ENCODE results near the gene PPP1CB.

DNA sequence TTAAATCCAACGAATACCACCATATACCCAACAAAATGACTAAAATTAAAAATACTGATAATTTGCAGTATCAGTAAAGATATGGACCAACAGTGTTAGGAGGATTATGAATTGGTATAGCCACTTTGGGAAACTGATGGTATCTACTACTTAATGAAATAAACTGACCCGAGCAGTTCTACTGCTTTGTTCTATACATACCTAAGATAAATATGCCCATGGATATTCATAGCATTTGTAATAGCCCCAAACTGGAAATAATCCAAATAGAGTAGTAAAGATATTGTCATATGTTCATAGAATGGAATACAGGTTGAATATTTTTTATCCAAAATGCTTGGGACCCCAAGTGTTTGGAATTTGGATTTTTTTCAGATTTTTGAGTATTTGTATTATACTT, 20.7 kb downstream of the PPP1CB start:
- TF ChIP-seq, protein P1, sequence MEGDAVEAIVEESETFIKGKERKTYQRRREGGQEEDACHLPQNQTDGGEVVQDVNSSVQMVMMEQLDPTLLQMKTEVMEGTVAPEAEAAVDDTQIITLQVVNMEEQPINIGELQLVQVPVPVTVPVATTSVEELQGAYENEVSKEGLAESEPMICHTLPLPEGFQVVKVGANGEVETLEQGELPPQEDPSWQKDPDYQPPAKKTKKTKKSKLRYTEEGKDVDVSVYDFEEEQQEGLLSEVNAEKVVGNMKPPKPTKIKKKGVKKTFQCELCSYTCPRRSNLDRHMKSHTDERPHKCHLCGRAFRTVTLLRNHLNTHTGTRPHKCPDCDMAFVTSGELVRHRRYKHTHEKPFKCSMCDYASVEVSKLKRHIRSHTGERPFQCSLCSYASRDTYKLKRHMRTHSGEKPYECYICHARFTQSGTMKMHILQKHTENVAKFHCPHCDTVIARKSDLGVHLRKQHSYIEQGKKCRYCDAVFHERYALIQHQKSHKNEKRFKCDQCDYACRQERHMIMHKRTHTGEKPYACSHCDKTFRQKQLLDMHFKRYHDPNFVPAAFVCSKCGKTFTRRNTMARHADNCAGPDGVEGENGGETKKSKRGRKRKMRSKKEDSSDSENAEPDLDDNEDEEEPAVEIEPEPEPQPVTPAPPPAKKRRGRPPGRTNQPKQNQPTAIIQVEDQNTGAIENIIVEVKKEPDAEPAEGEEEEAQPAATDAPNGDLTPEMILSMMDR (IDR thresholded peaks at IDR 0.05) = no peak
- TF ChIP-seq POLR2AphosphoS5 (IDR thresholded peaks at IDR 0.05) (no peak), POLR2A (IDR thresholded peaks at IDR 0.05) (no peak), EP300 (IDR thresholded peaks at IDR 0.05; ENCODE audit: low read depth) (no peak)

Measured in transverse colon (tissue), 4 donors.